ENCODE measurements around the gene PPFIA2. TPM values are rescaled to one million over a fixed set of nuclear protein-coding genes. Genes with fewer than 3 reads are reported as not detected.

PPFIA2 gene
- total RNA-seq, 1 experiment from 2014 or later: not detected

- Histone ChIP-seq H3K9me2 (replicated peaks; ENCODE audit: low read length) (no peaks in the 10 kb centered on the region), H2AFZ (ENCODE audit: low read length) (no peak overlapping the region), H3K4me3 (ENCODE audit: low read length) (no peak overlapping the region), H3K36me3 (ENCODE audit: low read depth, low read length) (no peaks in the 10 kb centered on the region), H3K9me3 (ENCODE audit: low read length) (no peaks in the 10 kb centered on the region), H3K27me3 (ENCODE audit: low read length) (no peaks in the 10 kb centered on the region), H3K4me1 (ENCODE audit: insufficient read depth, low read length) (no peaks in the 10 kb centered on the region), H3K79me2 (ENCODE audit: low read length) (no peaks in the 10 kb centered on the region), H3F3A (ENCODE audit: low read length, unreplicated experiment) (no peaks in the 10 kb centered on the region), H3K4me2 (ENCODE audit: low read length) (no peak overlapping the region), H4K20me1 (ENCODE audit: low read length) (no peaks in the 10 kb centered on the region), H3K27ac (ENCODE audit: low read length) (no peak overlapping the region), H3K9ac (ENCODE audit: low read length) (no peak overlapping the region)
- ChIA-PET CTCF (no interaction called here), POLR2A (ENCODE audit: unreplicated experiment) (no interaction called here)
- no TSS peak for BruUV-seq (replicated peaks)
- ATAC-seq (no peak), DNase-seq (no peak)
- TF ChIP-seq EZH2 (IDR thresholded peaks at IDR 0.05; ENCODE audit: low read length, unreplicated experiment) (no peak), CTCF (conservative IDR thresholded peaks at IDR 0.05; ENCODE audit: low read depth, low read length) (no peak), EZH2phosphoT487 (IDR thresholded peaks at IDR 0.05; ENCODE audit: borderline replicate concordance, low read length) (no peak)
- intact Hi-C loops (cut with micrococcal nuclease): no loop called here
Measured at GRCh38 chr12:81389550-81390099, 369.5 kb downstream of the PPFIA2 start.

GRCh38 chr12:81386101-81386500 is 373.0 kb downstream of the PPFIA2 start:
- no peaks in the 10 kb centered on the region; the same call in 1 of the 2 replicates for H3K27me3 ChIP-seq (ENCODE audit: low read length)
- POLR2A ChIA-PET (ENCODE audit: unreplicated experiment): no interaction called here
- TF ChIP-seq EZH2 (IDR thresholded peaks at IDR 0.05; ENCODE audit: low read length, unreplicated experiment) (no peak), EZH2phosphoT487 (IDR thresholded peaks at IDR 0.05; ENCODE audit: borderline replicate concordance, low read length) (no peak), CTCF (conservative IDR thresholded peaks at IDR 0.05; ENCODE audit: low read depth, low read length) (no peak)

DNA sequence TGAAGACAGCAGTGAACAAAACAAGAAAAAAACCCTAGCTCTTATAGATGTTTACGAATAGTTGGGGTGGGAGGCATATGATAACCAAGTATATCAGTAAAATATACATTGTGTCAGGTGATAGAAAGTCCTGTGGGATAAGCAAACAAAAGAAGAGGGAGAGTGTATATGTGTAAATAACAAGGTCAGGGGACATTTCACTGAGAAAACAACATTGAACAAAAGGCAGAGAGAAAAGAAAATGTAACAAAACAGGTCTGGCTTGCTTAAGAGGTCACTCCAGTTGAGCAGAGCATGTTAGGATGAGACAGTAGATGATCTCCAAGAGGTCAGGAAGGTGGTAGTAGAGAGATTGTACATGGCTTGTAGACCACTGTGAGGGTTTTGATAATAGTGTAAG is 377.2 kb downstream of the PPFIA2 start:
- intact Hi-C loops (cut with micrococcal nuclease): no loop called here

More at GRCh38 chr12:81386101-81386500, 373.0 kb downstream of the PPFIA2 start:
- H3K9me2 ChIP-seq (replicated peaks; ENCODE audit: low read length): no peaks in the 10 kb centered on the region
- ATAC-seq: no peak
- no peak overlapping the region for H3K9ac ChIP-seq (ENCODE audit: low read length)
- no peaks in the 10 kb centered on the region for H3K9me3 ChIP-seq (ENCODE audit: low read length)
- intact Hi-C loops (cut with micrococcal nuclease): no loop called here
- no peaks in the 10 kb centered on the region for H3K79me2 ChIP-seq (ENCODE audit: low read length)
- BruUV-seq (replicated peaks): no TSS peak
- no peak overlapping the region for H2AFZ ChIP-seq (ENCODE audit: low read length)
- no peak for DNase-seq
- H3K36me3 ChIP-seq (ENCODE audit: low read depth, low read length): no peaks in the 10 kb centered on the region
- CTCF ChIA-PET: no interaction called here
- H3F3A ChIP-seq (ENCODE audit: low read length, unreplicated experiment): no peaks in the 10 kb centered on the region
- H3K27ac ChIP-seq (ENCODE audit: low read length): no peak overlapping the region
- H3K4me1 ChIP-seq (ENCODE audit: insufficient read depth, low read length): no peaks in the 10 kb centered on the region
- H4K20me1 ChIP-seq (ENCODE audit: low read length): no peaks in the 10 kb centered on the region
- H3K4me2 ChIP-seq (ENCODE audit: low read length): no peak overlapping the region
- no peak overlapping the region for H3K4me3 ChIP-seq (ENCODE audit: low read length)

More for the DNA sequence above, 377.2 kb downstream of the PPFIA2 start:
- Histone ChIP-seq H3F3A (ENCODE audit: low read length, unreplicated experiment) (no peaks in the 10 kb centered on the region), H3K4me3 (ENCODE audit: low read length) (no peak overlapping the region), H4K20me1 (ENCODE audit: low read length) (no peaks in the 10 kb centered on the region), H3K27ac (ENCODE audit: low read length) (no peak overlapping the region), H3K4me1 (ENCODE audit: insufficient read depth, low read length) (no peaks in the 10 kb centered on the region), H3K36me3 (ENCODE audit: low read depth, low read length) (no peaks in the 10 kb centered on the region), H3K79me2 (ENCODE audit: low read length) (no peaks in the 10 kb centered on the region), H2AFZ (ENCODE audit: low read length) (no peak overlapping the region), H3K9me3 (ENCODE audit: low read length) (no peaks in the 10 kb centered on the region), H3K9ac (ENCODE audit: low read length) (no peak overlapping the region), H3K4me2 (ENCODE audit: low read length) (no peak overlapping the region), H3K9me2 (replicated peaks; ENCODE audit: low read length) (no peaks in the 10 kb centered on the region), H3K27me3 (ENCODE audit: low read length) (no peaks in the 10 kb centered on the region; the same call in 1 of the 2 replicates)
- CTCF ChIA-PET: no interaction called here
- BruUV-seq (replicated peaks): no TSS peak
- DNase-seq: no peak
- no peak for TF ChIP-seq EZH2 (IDR thresholded peaks at IDR 0.05; ENCODE audit: low read length, unreplicated experiment)
- no peak for TF ChIP-seq EZH2phosphoT487 (IDR thresholded peaks at IDR 0.05; ENCODE audit: borderline replicate concordance, low read length)
- no peak for TF ChIP-seq CTCF (conservative IDR thresholded peaks at IDR 0.05; ENCODE audit: low read depth, low read length)
- POLR2A ChIA-PET (ENCODE audit: unreplicated experiment): no interaction called here
- no peak for ATAC-seq

Measured in PC-3 (cell line).